Caco-2 (cell line): ENCODE measurements around the gene FZD10. TPM values are rescaled to one million over a fixed set of nuclear protein-coding genes. Genes with fewer than 3 reads are reported as not detected.

Experiments used
- BruUV-seq: library from RNA; stranded (reverse); fragments of 400-500 nt; replicated peaks from 2 replicates; lab custom pipeline; 2021; lab: Mats Ljungman, UMichigan
- CTCF ChIA-PET: fragments of 300-600 bp; sonication (Branson Sonifier 250); formaldehyde crosslinking; loops from one replicate; lab custom pipeline; 2022; ENCODE audit warnings: antibody characterized with exemption; lab: Charles Lee
- POLR2A ChIA-PET: fragments of 300-600 bp; sonication (Branson Sonifier 250); formaldehyde crosslinking; loops from one replicate; lab custom pipeline; 2022; ENCODE audit warnings: antibody characterized with exemption; lab: Charles Lee
- DNase-seq, 2 experiments: peaks; one replicate each; pipeline versions ENCODE4 v3.0.0 to v3.0.0-alpha.2; 2020 to 2022
- H3K27me3 ChIP-seq: replicated peaks from 2 replicates; pipeline ENCODE4 v1.6.0; 2011; ENCODE audit warnings: low read length; ENCODE audit not compliant: control insufficient read depth, insufficient read depth
- H3K36me3 ChIP-seq: 2 replicates; pipeline ENCODE4 v1.5.1; 2011; ENCODE audit warnings: low read length; ENCODE audit not compliant: control insufficient read depth, insufficient read depth
- H3K4me1 ChIP-seq: fragments of 250-450 bp; sonication (Bioruptor Pico); 2 replicates; pipeline ENCODE4 v1.5.1; 2020; ENCODE audit warnings: mild to moderate bottlenecking
- H3K4me3 ChIP-seq: 2 replicates; pipeline ENCODE4 v1.5.1; 2011; ENCODE audit warnings: low read depth, mild to moderate bottlenecking, control low read depth, low read length
- H3K9me3 ChIP-seq: fragments of 250-450 bp; sonication (Bioruptor Pico); 2 replicates; pipeline ENCODE4 v1.5.1; 2020; ENCODE audit warnings: mild to moderate bottlenecking, moderate library complexity
- H3K27ac Mint-ChIP-seq: one replicate; pipeline ENCODE4 v1.8.0; 2022; ENCODE audit warnings: mixed read lengths; ENCODE audit not compliant: unreplicated experiment
- H3K27me3 Mint-ChIP-seq: one replicate; pipeline ENCODE4 v1.8.0; 2022; ENCODE audit warnings: mixed read lengths; ENCODE audit not compliant: insufficient read depth, unreplicated experiment
- H3K36me3 Mint-ChIP-seq: one replicate; pipeline ENCODE4 v1.8.0; 2022; ENCODE audit warnings: mild to moderate bottlenecking, mixed read lengths; ENCODE audit not compliant: insufficient read depth, unreplicated experiment
- H3K4me1 Mint-ChIP-seq: one replicate; pipeline ENCODE4 v1.8.0; 2022; ENCODE audit warnings: low read depth, mixed read lengths; ENCODE audit not compliant: unreplicated experiment
- H3K4me3 Mint-ChIP-seq: one replicate; pipeline ENCODE4 v1.8.0; 2022; ENCODE audit warnings: mild to moderate bottlenecking, moderate library complexity, mixed read lengths; ENCODE audit not compliant: unreplicated experiment
- H3K9me3 Mint-ChIP-seq: one replicate; pipeline ENCODE4 v1.8.0; 2022; ENCODE audit warnings: mixed read lengths; ENCODE audit not compliant: unreplicated experiment
- intact Hi-C: fragments of 100-400 bp; cut with micrococcal nuclease; formaldehyde crosslinking; loops from one replicate; pipeline ENCODE4 v1.10.0; 2022; ENCODE audit not compliant: unreplicated experiment
- total RNA-seq: library from RNA; stranded (reverse); gene quantifications from 2 replicates; pipeline ENCODE4 v1.2.3, GENCODE V29; 2022
- TF ChIP-seq, protein P1 (sequence below), 2 experiments: fragments of 200-600 bp in 1 of 2; IDR thresholded peaks; 1 replicate in 1 of 2; 2 replicates in 1 of 2; pipeline versions ENCODE4 v1.5.1 to v1.8.0; 2011 to 2022; ENCODE audit warnings: antibody characterized with exemption in 1 of 2, control low read depth in 1 of 2, inconsistent platforms in 1 of 2, low read depth in 1 of 2, low read length in 1 of 2, mild to moderate bottlenecking in 1 of 2, moderate library complexity in 1 of 2; ENCODE audit not compliant: insufficient read depth in 1 of 2, severe bottlenecking in 1 of 2, unreplicated experiment in 1 of 2

The FZD10 gene
- total RNA-seq, 1 experiment from 2014 or later, result 0.09 TPM

DNA sequence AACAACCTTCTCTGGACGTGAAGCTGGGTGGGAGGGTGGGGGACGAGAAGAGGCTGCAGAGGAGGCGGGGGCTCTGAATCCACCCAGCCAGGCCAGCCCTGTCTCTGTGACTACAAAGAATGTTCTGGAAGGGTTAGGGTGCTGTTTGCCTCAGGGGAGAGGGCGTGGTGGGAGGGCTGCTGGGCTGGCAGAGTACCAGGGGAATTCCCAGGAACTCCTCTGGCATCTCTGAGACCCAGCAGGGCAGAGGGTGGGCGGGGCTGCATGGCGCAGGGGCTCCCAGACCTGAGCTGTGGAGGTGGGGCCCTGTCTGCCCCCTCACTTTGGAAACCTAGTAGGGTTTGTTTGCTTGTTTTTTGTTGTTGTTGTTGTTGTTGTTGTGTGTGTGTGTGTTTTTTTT lies 45.5 kb upstream of the FZD10 start:
- H3K27me3 Mint-ChIP-seq, result peaks cover 3% of the 10 kb centered on the region
- POLR2A ChIA-PET, result no interaction called here

DNA sequence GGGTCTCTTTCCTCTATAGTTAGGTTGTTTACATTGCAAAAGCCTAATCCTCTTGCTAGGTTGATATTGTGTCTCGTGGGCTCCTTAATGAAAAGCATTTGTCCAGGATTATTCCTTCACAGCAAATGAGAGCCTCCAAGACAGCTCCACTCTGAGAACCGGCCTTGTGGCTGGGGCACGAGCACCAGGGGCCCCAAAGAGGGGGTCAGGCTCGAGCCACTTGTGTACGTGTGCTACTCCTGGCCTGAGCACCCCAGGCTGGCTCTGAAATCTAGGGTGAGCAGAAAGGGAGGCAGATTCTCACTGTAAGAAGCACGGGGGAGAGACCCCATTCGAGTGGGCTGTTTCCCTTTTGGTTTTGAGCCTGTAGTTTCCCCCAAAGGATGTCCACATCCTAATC lies 45.0 kb upstream of the FZD10 start:
- TF ChIP-seq, protein P1, sequence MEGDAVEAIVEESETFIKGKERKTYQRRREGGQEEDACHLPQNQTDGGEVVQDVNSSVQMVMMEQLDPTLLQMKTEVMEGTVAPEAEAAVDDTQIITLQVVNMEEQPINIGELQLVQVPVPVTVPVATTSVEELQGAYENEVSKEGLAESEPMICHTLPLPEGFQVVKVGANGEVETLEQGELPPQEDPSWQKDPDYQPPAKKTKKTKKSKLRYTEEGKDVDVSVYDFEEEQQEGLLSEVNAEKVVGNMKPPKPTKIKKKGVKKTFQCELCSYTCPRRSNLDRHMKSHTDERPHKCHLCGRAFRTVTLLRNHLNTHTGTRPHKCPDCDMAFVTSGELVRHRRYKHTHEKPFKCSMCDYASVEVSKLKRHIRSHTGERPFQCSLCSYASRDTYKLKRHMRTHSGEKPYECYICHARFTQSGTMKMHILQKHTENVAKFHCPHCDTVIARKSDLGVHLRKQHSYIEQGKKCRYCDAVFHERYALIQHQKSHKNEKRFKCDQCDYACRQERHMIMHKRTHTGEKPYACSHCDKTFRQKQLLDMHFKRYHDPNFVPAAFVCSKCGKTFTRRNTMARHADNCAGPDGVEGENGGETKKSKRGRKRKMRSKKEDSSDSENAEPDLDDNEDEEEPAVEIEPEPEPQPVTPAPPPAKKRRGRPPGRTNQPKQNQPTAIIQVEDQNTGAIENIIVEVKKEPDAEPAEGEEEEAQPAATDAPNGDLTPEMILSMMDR (IDR thresholded peaks at IDR 0.05; ENCODE audit: insufficient read depth in 1 of 2, low read depth in 1 of 2, low read length in 1 of 2, severe bottlenecking in 1 of 2, unreplicated experiment in 1 of 2), result no peak
- H3K36me3 Mint-ChIP-seq, result no peaks in the 10 kb centered on the region
- no peaks in the 10 kb centered on the region for H3K9me3 ChIP-seq
- no peaks in the 10 kb centered on the region for H3K9me3 Mint-ChIP-seq
- no peak overlapping the region for H3K4me3 Mint-ChIP-seq
- H3K27me3 ChIP-seq, result no peaks in the 10 kb centered on the region
- peaks cover 3% of the 10 kb centered on the region for H3K27me3 Mint-ChIP-seq
- no peaks in the 10 kb centered on the region for H3K4me1 Mint-ChIP-seq
- no peak overlapping the region for H3K4me3 ChIP-seq
- DNase-seq, result no peak
- intact Hi-C loops, result no loop called here
- no TSS peak for BruUV-seq
- no peaks in the 10 kb centered on the region for H3K4me1 ChIP-seq
- ChIA-PET POLR2A (no interaction called here), CTCF (no interaction called here)
- no peak overlapping the region for H3K27ac Mint-ChIP-seq
- H3K36me3 ChIP-seq, result no peaks in the 10 kb centered on the region

More for the DNA sequence above, 45.5 kb upstream of the FZD10 start:
- Mint-ChIP-seq H3K36me3 (no peaks in the 10 kb centered on the region), H3K4me3 (no peak overlapping the region), H3K27ac (no peak overlapping the region), H3K4me1 (no peaks in the 10 kb centered on the region), H3K9me3 (no peaks in the 10 kb centered on the region)
- Histone ChIP-seq H3K36me3 (no peaks in the 10 kb centered on the region), H3K4me1 (no peaks in the 10 kb centered on the region), H3K4me3 (no peak overlapping the region), H3K27me3 (no peaks in the 10 kb centered on the region), H3K9me3 (no peaks in the 10 kb centered on the region)
- DNase-seq, result no peak
- BruUV-seq, result no TSS peak
- CTCF ChIA-PET, result no interaction called here
- TF ChIP-seq, protein P1 (IDR thresholded peaks at IDR 0.05; ENCODE audit: insufficient read depth in 1 of 2, low read depth in 1 of 2, low read length in 1 of 2, severe bottlenecking in 1 of 2, unreplicated experiment in 1 of 2), result no peak
- intact Hi-C loops, result no loop called here

DNA sequence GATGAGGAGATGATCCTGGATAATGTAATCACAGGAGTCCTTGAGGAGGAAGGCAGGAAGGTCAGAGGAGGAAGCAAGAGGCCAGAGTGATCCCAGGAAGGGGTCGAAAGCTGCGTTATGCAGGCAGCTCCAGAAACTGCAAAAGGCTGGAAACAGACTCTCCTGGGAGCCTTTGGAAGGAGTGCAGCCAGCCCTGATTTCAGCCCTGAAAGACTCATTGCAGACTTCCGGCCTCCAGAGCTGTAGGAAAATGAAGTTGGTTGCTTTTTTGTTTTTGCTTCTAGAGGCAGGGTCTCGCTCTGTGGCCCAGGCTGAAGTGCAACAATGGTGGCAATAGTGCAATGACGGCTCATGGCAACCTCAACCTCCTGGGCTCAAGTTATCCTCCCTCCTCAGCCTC lies 44.6 kb upstream of the FZD10 start:
- no peaks in the 10 kb centered on the region for H3K9me3 Mint-ChIP-seq
- Histone ChIP-seq H3K9me3 (no peaks in the 10 kb centered on the region), H3K27me3 (no peaks in the 10 kb centered on the region), H3K36me3 (no peaks in the 10 kb centered on the region), H3K4me1 (no peaks in the 10 kb centered on the region), H3K4me3 (no peak overlapping the region)
- no peak overlapping the region for H3K4me3 Mint-ChIP-seq
- no peaks in the 10 kb centered on the region for H3K4me1 Mint-ChIP-seq
- intact Hi-C loops, result no loop called here
- ChIA-PET CTCF (no interaction called here), POLR2A (no interaction called here)
- TF ChIP-seq, protein P1 (IDR thresholded peaks at IDR 0.05; ENCODE audit: insufficient read depth in 1 of 2, low read depth in 1 of 2, low read length in 1 of 2, severe bottlenecking in 1 of 2, unreplicated experiment in 1 of 2), result no peak
- H3K27me3 Mint-ChIP-seq, result peaks cover 3% of the 10 kb centered on the region
- no peaks in the 10 kb centered on the region for H3K36me3 Mint-ChIP-seq
- no TSS peak for BruUV-seq
- H3K27ac Mint-ChIP-seq, result no peak overlapping the region
- no peak for DNase-seq
